Right renal pelvis (tissue), 4 donors: ENCODE measurements around the gene CASP1. TPM values are rescaled to one million over a fixed set of nuclear protein-coding genes. Genes with fewer than 3 reads are reported as not detected.
"Not testable (repeated sequence)": the region's sequence is repeated elsewhere in the genome, so short reads cannot be mapped to it uniquely, and the experiment has no call there.

Experiments
- DNase-seq, 4 donors: peaks; one replicate each; pipeline ENCODE4 v3.0.0-alpha.2; 2013; ENCODE audit warnings: low read depth in 4 of 4, low spot score in 3 of 4, missing footprints in 1 of 4
- polyA plus RNA-seq, 4 donors: library from polyadenylated mRNA; unstranded; fragments of 120-200 nt; gene quantifications; one replicate each; pipeline ENCODE4 v1.2.1, GENCODE V29; 2013; ENCODE audit not compliant: insufficient read length in 4 of 4

CASP1 gene
- polyA plus RNA-seq, 4 donors: 3.4 to 6.4 (median 4.4) TPM

GRCh38 chr11:105046898-105047579 is 12.1 kb upstream of the CASP1 start:
- no peak for DNase-seq

- DNase-seq: no peak
These were observed 10.8 kb upstream of the CASP1 start for GRCh38 chr11:105045676-105046296.

DNA sequence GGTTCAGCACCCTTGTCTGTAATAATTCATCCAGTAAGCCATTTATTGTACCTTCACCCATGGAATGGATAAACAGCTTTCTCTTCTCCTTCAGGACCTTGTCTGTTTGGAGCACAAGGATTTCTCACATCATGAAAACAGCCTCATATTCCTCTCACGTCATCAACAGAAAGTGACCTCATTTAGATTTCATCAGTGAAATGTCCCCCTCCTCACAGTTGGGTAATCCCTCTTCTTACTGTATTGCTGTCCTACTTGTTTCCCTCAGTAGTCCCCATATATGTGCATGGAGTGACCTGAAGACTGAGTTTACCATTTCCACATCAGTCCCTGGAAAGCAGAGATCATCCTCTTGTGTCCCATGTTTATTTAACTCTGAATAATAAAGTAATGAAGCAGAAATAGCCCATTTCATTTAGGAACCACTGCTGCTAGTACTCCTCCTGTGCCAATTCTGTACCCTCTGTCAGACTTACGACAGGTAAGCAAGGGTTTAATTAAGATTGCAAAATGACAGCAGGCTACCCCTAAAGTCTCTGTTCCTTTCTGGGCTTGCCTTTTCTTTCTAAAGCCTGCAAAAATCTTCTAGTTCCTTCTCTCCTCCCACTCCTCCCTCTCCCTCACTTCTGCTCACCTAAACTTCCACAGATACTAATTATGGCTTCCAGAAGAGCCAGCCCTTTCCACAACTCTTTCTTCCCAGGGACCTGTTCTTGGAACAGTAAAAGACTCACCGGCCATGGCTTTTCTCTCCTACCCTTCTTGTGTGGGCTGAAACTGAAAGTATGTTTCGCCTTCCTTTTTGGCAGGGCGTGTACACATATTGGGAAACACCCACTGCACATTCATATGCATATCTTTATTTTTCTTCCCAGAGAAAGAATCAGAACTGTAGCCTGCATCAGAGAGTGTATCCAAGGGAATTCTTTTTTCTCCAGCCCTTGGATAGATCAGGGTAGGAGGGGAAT is 9.9 kb upstream of the CASP1 start, which contains the start of gene CARD16:
Gene CARD16 (minus strand): TSS at position 779 of the 968 bp plus-strand sequence. CDS start 38 bp downstream, at position 741.
- DNase-seq: not testable (repeated sequence)

- no peak for DNase-seq
These were observed 7.2 kb upstream of the CASP1 start for GRCh38 chr11:105042178-105042577.

- no peak for DNase-seq
These were observed 5.8 kb upstream of the CASP1 start for GRCh38 chr11:105040703-105041102.

- not testable (repeated sequence) for DNase-seq
These were observed 556 bp downstream of the CASP1 start for GRCh38 chr11:105034388-105034787.

GRCh38 chr11:105033781-105034180 is 1.2 kb downstream of the CASP1 start:
- no peak for DNase-seq

- DNase-seq: no peak
These were observed 1.6 kb downstream of the CASP1 start for GRCh38 chr11:105033343-105033742.

DNA sequence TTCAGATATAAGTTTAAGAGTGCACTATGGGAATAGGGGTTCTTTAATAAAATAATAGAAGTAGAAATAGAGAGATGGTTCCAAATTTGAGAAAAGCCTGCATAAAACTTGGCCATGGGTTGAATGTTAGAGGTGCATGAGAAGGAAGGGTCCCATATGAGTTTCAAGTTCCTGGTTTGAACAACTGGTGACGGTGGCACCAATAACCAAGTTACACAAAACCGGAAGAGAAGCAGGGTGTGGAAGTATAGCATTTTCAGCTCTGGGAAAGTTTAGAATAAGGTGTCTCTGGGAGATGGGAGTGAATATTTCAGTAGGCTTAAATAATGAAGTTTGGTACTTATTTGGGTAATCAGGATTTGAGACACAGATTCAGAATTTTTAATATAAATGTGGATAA is 2.4 kb downstream of the CASP1 start:
- no peak for DNase-seq

- no peak for DNase-seq
These were observed 7.3 kb downstream of the CASP1 start for GRCh38 chr11:105027678-105028077.

DNA sequence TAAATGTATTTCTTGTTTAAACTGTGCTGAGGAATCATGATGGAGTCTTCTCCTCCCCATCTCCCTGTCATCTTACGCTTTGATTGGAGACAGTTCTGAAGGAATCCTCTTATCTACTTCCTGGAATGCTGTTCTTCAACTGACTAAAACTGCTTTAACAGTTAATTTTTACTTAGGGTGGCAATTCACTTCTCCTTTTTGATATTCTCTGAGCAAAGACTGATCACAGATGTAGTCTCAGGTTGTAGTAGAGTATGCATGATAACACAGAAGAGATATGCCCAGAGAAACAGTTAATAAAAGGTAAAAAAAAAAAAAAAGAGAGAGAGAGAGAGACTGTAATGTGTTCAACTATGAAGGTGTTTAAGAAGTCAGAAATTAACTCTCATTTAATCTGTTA is 10.6 kb downstream of the CASP1 start:
- no peak for DNase-seq

GRCh38 chr11:105023003-105023402 is 11.9 kb downstream of the CASP1 start, which contains the start of gene CASP5:
Gene CASP5, minus strand, starts transcription at chr11:105023168. Its CDS starts 32 bp downstream, at chr11:105023136.
- DNase-seq: no peak

- DNase-seq: no peak
These were observed 12.4 kb downstream of the CASP1 start for GRCh38 chr11:105022527-105022926.

GRCh38 chr11:105007463-105007862 is 27.5 kb downstream of the CASP1 start:
- no peak for DNase-seq

- no peak for DNase-seq
These were observed 29.5 kb downstream of the CASP1 start for GRCh38 chr11:105005451-105005845.

DNA sequence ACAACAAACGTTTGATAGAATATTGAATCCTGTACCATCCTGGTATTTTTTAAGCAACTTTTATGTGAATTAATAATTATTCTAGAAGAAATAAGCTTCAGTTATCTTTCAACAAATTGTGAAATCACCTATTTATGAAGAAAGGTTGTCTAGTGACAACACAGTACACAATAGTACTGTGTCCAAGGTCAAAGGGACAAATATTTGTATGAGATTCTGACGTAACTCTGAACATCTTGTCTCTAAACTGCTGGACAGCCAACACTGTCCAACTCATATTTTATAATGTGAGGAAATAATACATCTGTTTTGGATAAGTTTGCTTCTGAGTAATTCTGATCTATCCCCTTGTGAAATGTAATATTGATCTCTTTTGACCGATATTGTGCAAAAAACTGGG is 30.9 kb downstream of the CASP1 start:
- DNase-seq: no peak

DNA sequence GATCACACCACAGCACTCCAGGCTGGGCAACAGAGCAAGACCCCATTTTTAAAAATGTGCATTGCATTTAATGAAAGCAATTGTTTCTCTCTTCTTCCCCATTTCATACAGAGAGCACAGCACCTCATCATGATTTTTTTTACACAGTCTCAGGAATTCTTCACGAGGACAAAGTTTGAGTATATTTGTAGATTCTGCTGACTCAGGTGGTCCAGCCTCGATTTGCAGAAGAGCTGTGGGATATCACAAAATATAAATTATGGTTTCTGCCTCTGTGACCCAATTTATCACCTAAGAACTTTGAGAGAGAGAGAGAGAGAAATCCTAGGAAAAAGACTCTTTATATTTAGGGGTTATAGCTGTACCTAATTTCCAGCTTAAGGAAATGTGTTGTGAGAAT is 31.8 kb downstream of the CASP1 start:
- no peak for DNase-seq

DNA sequence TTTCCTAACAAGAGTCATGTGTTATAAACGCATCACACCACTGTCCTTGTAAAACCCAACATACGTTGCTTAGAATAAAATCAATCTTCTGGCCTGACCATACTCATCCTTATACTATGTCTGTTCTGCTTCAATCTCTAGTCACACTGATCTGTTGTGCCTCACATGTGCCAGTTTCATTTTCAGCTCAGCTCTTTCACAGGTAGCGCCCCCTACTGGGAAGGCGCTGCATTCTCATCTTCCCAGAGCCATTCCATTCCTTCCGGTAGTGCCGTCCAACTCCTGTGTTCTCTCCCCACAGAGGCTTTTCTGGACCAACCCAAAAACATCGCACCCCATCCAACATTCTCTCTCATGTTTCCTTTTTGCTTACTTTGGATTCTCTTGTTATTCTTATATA is 34.1 kb downstream of the CASP1 start:
- no peak for DNase-seq

DNA sequence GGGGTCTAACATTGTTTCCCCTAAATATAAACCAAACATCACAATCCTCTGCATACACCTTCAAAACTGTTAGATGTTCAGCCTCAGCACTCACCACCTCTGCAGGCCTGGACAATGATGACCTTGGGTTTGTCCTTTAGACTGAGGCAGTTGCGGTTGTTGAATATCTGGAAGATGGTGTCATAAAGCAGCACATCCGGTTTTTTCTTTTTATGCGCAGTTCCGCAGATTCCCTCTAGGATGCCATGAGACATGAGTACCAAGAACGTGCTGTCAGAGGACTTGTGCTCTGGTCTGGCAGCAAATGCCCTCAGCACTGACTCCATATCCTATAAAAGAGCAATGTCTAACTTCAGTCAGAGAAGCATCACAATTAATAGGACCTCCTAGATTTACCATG is 34.8 kb downstream of the CASP1 start:
- no peak for DNase-seq

DNA sequence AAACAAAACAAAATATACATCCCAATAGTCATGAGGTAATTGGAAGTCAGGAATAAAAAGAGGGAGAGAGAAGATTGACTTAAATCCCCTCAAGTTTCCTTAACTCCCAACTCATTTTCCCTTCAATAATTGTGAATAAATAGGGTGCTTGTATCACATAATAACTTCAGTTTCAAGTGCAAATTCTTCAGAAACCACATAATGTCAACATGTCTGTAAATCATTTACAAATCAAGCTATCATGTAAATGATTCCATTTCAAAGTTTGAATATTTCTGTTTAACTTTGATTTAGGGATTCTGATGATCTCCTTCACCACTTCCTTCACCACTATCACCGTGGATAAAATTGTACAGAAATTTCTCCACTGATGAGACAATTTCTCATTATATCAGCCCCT is 35.2 kb downstream of the CASP1 start:
- no peak for DNase-seq

- DNase-seq: no peak
These were observed 37.7 kb downstream of the CASP1 start for GRCh38 chr11:104997288-104997687.
